Measurements from ENCODE around the gene UBE2Q1. TPM values are rescaled to one million over a fixed set of nuclear protein-coding genes. Genes with fewer than 3 reads are reported as not detected.

Gene UBE2Q1
- total and polyA plus RNA-seq, 2 experiments from 2014 or later: 15.5 to 33.0 TPM

- Histone ChIP-seq H3K27me3 (ENCODE audit: insufficient read depth) (no peaks in the 10 kb centered on the region), H3K36me3 (ENCODE audit: insufficient read depth) (no peaks in the 10 kb centered on the region), H3K4me1 (ENCODE audit: insufficient read depth) (no peaks in the 10 kb centered on the region), H3K27ac (ENCODE audit: low read depth) (no peak overlapping the region), H4K20me1 (replicated peaks; ENCODE audit: insufficient read depth) (no peaks in the 10 kb centered on the region), H3K9me2 (ENCODE audit: insufficient read depth) (no peaks in the 10 kb centered on the region), H3F3A (replicated peaks; ENCODE audit: low read depth) (no peaks in the 10 kb centered on the region), H3K4me3 (no peak overlapping the region), H3K79me2 (replicated peaks; ENCODE audit: insufficient read depth) (no peaks in the 10 kb centered on the region), H2AFZ (no peak overlapping the region), H3K4me2 (no peak overlapping the region)
- DNase-seq (ENCODE audit: low spot score): peak; percentile 89
- Mint-ChIP-seq H3K9me3 (peaks cover 25% of the 10 kb centered on the region), H3K27ac (no peak overlapping the region), H3K4me3 (no peak overlapping the region), H3K27me3 (ENCODE audit: insufficient read depth, low read depth, poor library complexity) (peaks cover 16% of the 10 kb centered on the region), H3K36me3 (ENCODE audit: low read depth) (peaks cover 9% of the 10 kb centered on the region), H3K4me1 (peaks cover 3% of the 10 kb centered on the region; the same call in 1 of the 3 replicates)
- ATAC-seq: peak; percentile 97
- TF ChIP-seq ZNF462 (CRISPR knock-in tag; IDR thresholded peaks at IDR 0.05) (peak; percentile 46; the same call in 1 of the 2 replicates), EZH2 (IDR thresholded peaks at IDR 0.05; ENCODE audit: low read depth, unreplicated experiment) (no peak), CREB1 (CRISPR knock-in tag; IDR thresholded peaks at IDR 0.05; ENCODE audit: low read depth) (no peak), REST (IDR thresholded peaks at IDR 0.05; ENCODE audit: unreplicated experiment) (no peak), ZNF331 (CRISPR knock-in tag; IDR thresholded peaks at IDR 0.05; ENCODE audit: low read depth) (no peak), POLR2AphosphoS5 (IDR thresholded peaks at IDR 0.05; ENCODE audit: low read depth) (no peak), ETS1 (IDR thresholded peaks at IDR 0.05) (no peak), STAT1 (IDR thresholded peaks at IDR 0.05; ENCODE audit: unreplicated experiment) (no peak), CTCF (conservative IDR thresholded peaks at IDR 0.05; ENCODE audit: low read depth in 2 of 2) (peak; percentile 71 to 85), EZH2phosphoT487 (IDR thresholded peaks at IDR 0.05; ENCODE audit: unreplicated experiment) (no peak)
Measured at GRCh38 chr1:154533952-154534844, 24.3 kb downstream of the UBE2Q1 start.

All from GM23338 (cell line).